GM12892 (cell line): ENCODE results near the gene RRN3.
"Not testable (repeated sequence)": the region's sequence is repeated elsewhere in the genome, so short reads cannot be mapped to it uniquely, and the experiment has no call there.

ENCODE experiments used
- DNase-seq: peaks from one replicate; pipeline ENCODE4 v3.0.0; 2011; ENCODE audit not compliant: insufficient read length
- FAIRE-seq: peaks from 2 replicates; lab custom pipeline; 2011; peaks lifted over from hg19 to GRCh38; lab: Jason Lieb, UNC
- POLR2A ChIP-seq: IDR thresholded peaks from 2 replicates; pipeline ENCODE4 v1.6.1; 2011; ENCODE audit warnings: low read depth, low read length, control low read depth
- POLR2AphosphoS5 ChIP-seq: IDR thresholded peaks from 2 replicates; pipeline ENCODE4 v1.6.1; 2011; ENCODE audit warnings: low read depth, low read length, control low read depth
- TAF1 ChIP-seq: IDR thresholded peaks from 2 replicates; pipeline ENCODE4 v1.6.1; 2011; ENCODE audit warnings: low read depth, mild to moderate bottlenecking, control low read depth, low read length, borderline replicate concordance

Gene RRN3

GRCh38 chr16:15127641-15128425, 33.8 kb upstream of the RRN3 start:
- not testable (repeated sequence) for FAIRE-seq, DNase-seq

- not testable (repeated sequence) for FAIRE-seq, DNase-seq
Observed at GRCh38 chr16:15100372-15100987, 6.4 kb upstream of the RRN3 start.

DNA sequence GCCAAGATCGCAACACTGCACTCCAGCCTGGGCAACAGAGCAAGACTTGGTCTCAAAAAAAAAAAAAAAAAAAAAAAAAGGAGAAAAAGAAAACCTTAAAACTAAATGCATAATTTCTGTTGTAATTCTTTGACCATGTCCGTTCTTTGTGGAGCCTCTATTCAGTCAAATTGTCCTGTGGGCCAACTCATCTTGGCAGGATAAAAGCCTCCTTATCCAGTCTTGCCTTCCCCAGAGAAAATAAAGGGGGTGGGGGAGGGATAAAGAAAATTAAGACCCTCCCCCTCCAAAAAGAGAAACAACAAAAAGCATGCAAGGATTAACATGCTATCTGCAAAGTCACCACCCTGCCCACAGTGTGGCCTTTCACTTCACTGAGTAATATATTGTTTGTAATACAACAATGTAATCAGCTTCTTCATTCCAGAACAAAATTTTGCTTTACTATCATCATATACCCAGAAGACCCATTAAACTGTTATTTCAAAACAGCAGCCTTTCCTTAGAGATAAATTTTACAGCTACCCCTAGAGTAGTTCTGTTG, 5.4 kb upstream of the RRN3 start:
- DNase-seq, FAIRE-seq: not testable (repeated sequence)

- DNase-seq, FAIRE-seq: not testable (repeated sequence)
Observed at GRCh38 chr16:15096583-15096972, 2.5 kb upstream of the RRN3 start.

GRCh38 chr16:15093571-15093954, 509 bp downstream of the RRN3 start:
- not testable (repeated sequence) for DNase-seq, FAIRE-seq

DNA sequence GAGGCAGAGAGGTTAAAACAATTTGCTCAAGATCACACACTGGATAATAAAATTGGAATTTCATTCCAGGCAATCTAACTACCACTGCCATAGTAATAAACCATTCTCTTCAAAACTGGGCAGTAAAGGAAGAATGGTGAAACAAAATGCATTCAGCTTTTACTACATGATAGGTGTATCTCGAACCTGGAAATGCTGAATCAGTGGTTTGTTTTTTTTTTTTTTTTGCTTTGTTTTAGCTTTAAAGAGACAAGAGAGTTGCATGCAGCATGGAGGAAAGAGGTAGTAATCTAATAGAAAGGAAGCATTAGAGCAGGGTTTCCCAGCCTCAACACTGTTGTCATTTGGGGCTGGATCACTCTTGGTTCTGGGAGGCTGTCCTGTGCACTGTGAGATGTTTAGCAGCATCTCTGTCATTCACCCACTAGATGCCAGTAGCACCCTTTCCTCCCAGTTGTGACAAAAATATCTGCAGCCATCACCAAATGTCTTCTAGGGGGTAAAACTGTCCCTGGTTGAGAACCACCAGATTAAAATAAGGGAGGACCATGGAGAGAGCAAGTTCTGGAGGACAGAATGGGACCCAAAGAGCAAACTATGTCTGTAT, 3.3 kb downstream of the RRN3 start:
- not testable (repeated sequence) for DNase-seq, FAIRE-seq

GRCh38 chr16:15082788-15083187, 11.3 kb downstream of the RRN3 start:
- FAIRE-seq, DNase-seq: not testable (repeated sequence)

- not testable (repeated sequence) for FAIRE-seq, DNase-seq
Observed at GRCh38 chr16:15080883-15081282, 13.2 kb downstream of the RRN3 start.

- FAIRE-seq, DNase-seq: not testable (repeated sequence)
Observed at GRCh38 chr16:15076161-15076560, 17.9 kb downstream of the RRN3 start.

DNA sequence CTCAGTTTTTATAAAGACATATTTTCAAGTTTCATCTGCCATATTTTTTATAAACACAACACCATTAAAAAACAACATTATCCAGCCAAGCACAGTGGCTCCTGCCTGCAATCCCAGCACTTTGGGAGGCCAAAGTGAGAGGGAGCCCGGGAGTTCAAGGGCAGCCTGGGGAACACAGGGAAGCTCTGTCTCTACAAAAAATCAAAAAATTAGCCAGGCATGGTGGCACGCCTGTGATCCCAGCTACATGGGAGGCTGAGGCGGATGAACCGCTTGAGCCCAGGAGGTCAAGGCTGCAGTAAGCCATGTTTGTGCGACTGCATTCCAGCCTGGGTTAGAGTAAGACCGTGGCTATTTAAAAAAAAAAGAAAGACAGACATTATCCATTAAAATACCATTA, 21.0 kb downstream of the RRN3 start:
- FAIRE-seq (no peak), DNase-seq (no peak)
- TF ChIP-seq POLR2A (no peak), POLR2AphosphoS5 (no peak), TAF1 (no peak)

DNA sequence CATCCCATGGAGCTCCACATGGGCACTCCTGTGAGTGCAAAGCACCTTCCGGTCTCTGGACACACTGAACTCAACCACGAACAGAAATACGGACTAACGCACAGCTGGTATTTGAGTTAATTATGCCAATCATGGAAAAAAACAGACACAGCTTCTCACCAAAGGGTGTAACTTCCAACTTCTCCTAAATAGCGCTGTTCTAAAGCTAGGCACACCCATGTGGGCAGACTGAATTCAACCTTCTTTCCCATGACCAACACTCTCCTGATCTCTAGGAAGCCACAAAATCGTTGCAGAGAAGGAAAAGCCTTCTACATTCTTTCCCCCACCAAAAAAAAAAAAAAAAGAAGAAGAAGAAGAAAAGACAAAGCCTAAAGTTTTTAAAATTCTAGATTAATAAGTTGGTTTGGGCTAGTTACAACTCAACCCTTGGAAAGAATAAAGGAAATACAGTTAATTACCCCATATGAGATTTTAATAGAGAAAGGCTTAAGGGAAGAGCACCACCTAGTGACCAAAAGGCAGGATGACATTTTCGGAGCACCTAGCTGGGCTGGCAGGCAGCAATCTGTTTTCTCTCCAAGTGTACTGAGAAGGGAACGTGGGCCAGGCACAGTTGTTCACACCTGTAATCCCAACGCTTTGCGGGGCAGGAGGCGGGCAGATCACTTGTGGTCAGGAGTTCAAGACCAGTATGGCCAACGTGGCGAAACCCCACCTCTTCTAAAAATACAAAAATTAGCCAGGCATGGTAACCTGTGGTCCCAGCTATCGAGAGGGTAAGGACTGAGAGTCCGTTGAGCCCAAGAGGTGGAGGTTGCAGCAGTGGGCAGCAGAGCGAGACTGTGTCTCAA, 21.9 kb downstream of the RRN3 start:
- FAIRE-seq = peak; percentile 5
- DNase-seq = not testable (repeated sequence)

- DNase-seq, FAIRE-seq: not testable (repeated sequence)
Observed at GRCh38 chr16:15071013-15071412, 23.1 kb downstream of the RRN3 start.

DNA sequence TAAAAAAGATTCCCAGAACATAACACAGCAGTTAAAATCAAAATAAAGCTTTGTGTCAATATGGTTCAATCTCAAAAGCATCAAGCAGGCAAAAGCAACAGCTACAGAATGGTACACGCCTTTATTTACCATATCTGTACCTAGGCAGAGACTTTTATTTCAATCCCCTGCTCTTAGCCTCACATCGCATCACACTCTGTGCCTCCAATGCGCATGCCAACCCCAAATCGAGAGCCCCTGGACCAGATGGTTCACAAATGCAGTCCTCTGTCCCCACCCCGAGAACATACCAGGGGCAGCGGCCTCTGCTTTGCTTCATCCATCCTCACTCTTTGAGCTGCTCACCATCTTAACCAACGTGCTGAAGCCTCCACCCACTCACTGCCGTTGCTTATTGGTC, 27.4 kb downstream of the RRN3 start:
- not testable (repeated sequence) for FAIRE-seq, DNase-seq

GRCh38 chr16:15065961-15066360, 28.1 kb downstream of the RRN3 start:
- not testable (repeated sequence) for FAIRE-seq, DNase-seq

GRCh38 chr16:15062085-15062810, 31.8 kb downstream of the RRN3 start:
- DNase-seq, FAIRE-seq: not testable (repeated sequence)
